GM21515 (cell line): ENCODE data around the gene TM4SF5.

Experiments used
- ATAC-seq: cut with Tn5 transposase; IDR thresholded peaks from one replicate; pipeline ENCODE4 v1.9.1; 2021; ENCODE audit not compliant: unreplicated experiment

The TM4SF5 gene

GRCh38 chr17:4744999-4745969, 26.4 kb upstream of the TM4SF5 start:
- no peak for ATAC-seq

DNA sequence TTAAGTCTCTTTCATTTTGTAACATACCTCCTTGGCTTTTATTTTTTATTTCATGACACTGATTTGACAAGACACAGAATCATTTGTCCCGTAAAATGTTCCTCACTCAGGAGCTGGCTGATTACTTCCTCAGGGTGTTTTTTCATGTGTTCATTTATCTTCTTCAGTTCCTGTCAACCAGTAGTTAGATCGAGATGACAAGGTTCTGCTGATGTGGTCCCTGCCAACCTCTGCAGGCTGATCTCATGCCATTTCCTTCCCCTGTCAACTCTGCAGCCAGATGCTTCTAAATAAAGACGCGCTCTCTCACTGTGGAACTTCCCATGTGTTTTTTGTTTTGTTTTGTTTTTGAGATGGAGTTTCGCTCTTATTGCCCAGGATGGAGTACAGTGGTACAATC, 23.8 kb upstream of the TM4SF5 start:
- ATAC-seq = no peak

DNA sequence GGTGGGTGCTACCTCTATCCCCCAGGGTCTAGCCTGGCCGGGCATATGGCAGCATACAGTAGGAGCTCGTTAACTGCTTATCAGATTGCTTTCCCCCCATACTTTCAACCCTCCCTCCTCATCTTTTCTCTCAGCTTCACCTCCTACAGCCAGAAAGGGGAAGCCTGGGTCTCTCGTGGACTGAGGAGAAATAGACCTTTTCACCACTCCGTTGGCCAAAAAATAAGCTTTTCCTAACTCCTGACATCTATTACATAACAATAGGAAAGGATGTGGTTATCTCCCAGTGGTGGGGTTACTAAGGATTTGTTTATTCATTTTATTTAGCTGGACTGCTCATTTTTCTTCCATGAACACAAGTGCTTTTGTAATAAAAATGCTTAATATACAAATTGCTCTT, 23.0 kb upstream of the TM4SF5 start:
- no peak for ATAC-seq

DNA sequence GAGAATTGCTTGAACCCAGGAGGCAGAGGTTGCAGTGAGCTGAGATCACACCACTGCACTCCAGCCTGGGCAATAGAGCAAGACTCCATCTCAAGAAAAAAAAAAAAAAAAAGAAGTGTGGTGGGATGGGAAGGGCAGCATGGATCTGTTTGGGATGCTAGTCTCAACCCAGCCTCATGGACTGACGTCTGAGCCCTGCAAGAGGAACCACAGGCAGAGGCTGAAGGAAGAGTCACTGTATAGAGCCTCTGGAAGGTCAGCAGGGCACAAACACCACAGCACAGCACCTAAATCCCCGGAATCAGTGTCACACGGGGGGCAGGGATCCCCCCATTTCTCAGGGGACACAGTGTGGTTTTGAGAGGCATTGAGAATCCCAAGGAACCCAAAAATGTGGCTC, 21.1 kb upstream of the TM4SF5 start:
- no peak for ATAC-seq

DNA sequence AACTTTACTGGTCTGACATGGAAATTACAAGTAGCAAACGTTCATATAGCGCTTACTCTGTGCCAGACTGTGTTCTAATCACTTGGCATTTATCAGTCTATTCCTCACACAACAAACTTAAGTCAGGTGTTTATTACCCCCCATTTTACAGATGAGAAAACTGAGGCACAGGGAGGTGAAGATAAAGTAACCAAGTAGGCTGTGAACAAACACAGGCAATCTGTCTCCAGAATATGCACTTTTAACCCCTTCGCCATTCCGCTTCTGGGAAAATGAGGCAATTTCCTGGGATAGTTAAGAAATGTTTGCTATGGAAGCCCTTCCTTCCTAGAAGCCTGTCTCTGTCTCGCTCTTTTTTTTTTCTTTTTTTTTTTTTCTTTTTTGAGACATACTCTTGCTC, 19.8 kb upstream of the TM4SF5 start:
- no peak for ATAC-seq

- ATAC-seq = no peak
Measured at GRCh38 chr17:4753392-4753791, 18.3 kb upstream of the TM4SF5 start.

GRCh38 chr17:4759776-4760236, 11.9 kb upstream of the TM4SF5 start:
- ATAC-seq = no peak

DNA sequence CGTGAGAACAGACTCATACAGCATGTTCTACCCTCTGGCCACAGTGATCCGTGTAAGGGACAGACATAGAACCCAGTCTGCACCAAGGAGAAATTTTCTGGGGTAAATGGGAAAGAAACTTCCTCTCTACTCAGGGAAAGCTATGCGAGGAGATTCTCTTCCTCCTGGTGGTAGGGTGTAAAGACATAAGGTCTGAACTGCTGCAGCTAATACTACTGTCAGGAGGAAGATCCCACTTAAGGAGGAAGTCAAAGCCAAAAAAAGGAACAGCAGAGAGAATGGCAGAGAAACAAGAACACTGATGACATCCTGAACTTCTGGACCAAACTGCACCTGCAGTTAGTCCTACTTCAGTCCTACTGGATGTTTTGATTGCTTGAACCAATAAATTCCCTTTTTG, 7.1 kb upstream of the TM4SF5 start:
- no peak for ATAC-seq

- ATAC-seq = no peak
Measured at GRCh38 chr17:4766201-4766600, 5.5 kb upstream of the TM4SF5 start.

DNA sequence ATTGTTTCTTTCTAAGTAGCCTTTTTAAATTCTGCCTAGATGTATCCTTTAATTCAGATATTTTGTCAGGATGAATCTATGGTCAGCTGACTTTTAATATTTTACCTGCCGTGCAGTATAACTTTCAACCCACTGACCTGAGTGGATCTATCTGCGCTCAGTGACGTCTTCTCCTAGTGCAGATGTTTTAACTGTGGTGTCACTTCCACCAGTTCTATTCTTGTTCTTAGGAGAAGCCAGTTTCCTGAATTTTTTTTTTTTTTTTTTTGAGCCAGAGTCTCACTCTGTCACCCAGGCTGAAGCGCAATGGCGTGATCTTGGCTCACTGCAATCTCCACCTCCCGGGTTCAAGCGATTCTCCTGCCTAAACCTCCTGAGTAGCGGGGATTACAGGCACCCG, 5.0 kb upstream of the TM4SF5 start:
- no peak for ATAC-seq

- ATAC-seq = no peak
Measured at GRCh38 chr17:4768298-4768697, 3.4 kb upstream of the TM4SF5 start.

DNA sequence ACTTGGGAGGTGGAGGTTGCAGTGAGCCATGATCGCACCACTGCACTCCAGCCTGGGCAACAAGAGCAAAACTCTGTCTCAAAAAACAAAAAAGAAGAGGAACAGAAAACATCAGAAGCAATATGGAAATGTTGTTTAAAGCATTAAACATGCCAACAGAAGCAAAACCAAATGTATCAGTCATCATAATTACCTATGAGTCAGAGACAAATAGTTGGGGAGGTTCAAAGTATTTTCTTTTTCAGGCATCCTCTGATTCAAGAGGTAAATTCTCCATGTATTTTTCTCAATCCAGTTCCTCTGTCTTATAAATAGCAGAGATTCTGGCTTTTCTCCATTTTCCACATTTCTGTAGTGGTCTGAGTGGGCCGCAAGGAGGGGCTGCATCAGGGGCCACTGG, 2.1 kb upstream of the TM4SF5 start:
- ATAC-seq = no peak

- ATAC-seq = no peak
Measured at GRCh38 chr17:4772235-4772613, 538 bp downstream of the TM4SF5 start.

- ATAC-seq = no peak
Measured at GRCh38 chr17:4777969-4778760, 6.5 kb downstream of the TM4SF5 start.

DNA sequence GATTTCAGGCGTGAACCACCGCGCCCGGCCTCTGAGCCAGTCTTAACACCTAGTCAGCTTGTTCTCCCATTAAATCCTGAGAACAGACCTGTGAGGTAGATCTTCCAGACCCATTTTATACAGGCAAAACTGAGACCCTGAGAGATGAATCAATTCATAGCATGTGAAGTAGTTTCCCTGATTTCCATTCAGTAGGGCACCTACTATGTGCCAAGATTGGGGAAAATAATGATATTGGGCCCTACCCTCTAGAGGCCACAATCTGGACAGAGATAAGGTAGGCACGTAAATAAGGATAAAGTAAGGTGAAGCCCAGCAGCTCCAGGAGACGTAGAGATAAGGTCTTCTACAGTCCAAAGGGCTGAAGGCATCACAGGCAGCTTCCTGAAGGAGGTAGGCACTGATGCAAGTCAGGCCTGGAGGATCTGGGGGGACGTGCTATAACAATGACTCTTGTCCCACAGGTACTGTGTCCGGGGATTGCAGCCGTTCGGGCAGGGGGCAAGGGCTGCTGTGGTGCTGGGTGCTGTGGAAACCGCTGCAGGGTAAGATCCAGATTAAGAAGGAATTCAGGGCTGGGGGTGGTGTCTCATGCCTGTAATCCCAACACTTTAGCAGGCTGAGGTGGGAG, 8.8 kb downstream of the TM4SF5 start:
- ATAC-seq = no peak

DNA sequence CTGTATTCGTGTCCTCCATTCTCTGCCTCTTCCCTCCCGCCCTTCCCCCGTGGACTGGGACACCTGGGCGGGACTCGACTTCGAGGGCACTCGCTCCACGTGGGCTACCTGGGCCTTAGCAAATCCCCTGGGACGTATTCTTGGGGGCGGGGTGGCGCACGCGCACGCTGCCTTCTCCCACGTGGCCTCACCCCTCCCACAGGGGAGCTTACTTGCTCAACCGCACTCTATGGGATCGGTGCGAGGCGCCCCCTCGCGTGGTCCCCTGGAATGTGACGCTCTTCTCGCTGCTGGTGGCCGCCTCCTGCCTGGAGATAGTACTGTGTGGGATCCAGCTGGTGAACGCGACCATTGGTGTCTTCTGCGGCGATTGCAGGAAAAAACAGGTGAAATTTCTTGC, 11.0 kb downstream of the TM4SF5 start:
- no peak for ATAC-seq

DNA sequence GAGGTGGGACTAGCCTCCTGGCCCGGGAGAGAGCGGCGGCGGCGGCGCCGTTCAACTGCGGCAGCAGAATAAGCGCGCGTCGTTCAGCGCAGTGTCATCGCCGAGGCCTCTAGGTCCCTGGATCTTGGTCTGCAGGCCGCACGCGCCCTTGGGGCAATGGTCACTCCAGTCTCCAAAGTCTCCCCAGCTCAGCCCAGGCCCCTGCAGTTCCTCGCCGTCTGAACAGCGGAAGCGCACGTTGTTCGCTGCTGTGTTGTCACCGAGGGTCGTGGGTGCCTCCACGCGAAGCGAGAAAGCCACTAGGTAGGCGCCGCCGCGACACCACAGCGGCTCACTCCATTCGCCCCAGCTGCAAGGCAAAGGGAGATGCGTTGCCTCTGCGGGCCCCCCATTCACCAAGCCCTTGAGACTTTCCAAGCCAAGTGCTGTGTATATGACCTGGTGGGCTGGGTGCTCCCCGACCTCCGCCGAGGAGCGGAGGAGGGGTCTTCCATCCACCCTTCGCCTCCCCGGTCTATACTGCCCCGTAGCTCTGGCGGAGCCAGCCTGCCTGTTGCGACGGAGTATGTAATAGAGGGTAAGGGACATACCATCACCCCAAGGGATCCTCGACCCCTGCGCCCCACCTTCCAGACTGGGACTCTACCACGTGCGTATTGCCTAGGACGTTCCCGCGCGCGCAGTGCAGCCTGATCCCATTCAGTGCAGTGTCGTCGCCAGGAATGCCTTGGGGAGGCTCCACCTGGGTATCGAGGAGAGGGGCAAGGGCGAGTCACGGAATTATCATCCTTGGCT, 13.8 kb downstream of the TM4SF5 start:
- no peak for ATAC-seq

- ATAC-seq = no peak
Measured at GRCh38 chr17:4786106-4786511, 14.4 kb downstream of the TM4SF5 start, which contains the start of gene VMO1. VMO1 (minus strand) TSS chr17:4786364; CDS start chr17:4786352, 12 bp downstream.

- no peak for ATAC-seq
Measured at GRCh38 chr17:4786516-4786915, 14.8 kb downstream of the TM4SF5 start.

- ATAC-seq = no peak
Measured at GRCh38 chr17:4788159-4788806, 16.6 kb downstream of the TM4SF5 start.
